A673 (cell line): Measurements from ENCODE around the gene S100A4.

Source experiments
- CTCF ChIP-seq: fragments of 300-800, 200-600 bp; sonication (generic); conservative IDR thresholded peaks from 2 replicates; pipeline ENCODE4 v1.5.1; 2017; ENCODE audit warnings: low read depth, mild to moderate bottlenecking, antibody characterized with exemption, low read length, moderate library complexity, mixed read lengths
- EZH2 ChIP-seq: fragments of 200-600 bp; sonication (generic); IDR thresholded peaks from 2 replicates; pipeline ENCODE4 v1.6.1; 2017; ENCODE audit warnings: borderline replicate concordance, low read depth, mild to moderate bottlenecking, mixed read lengths, antibody characterized with exemption, low read length; ENCODE audit not compliant: poor library complexity, severe bottlenecking

GRCh38 chr1:153572569-153573015 lies 27.0 kb upstream of the S100A4 start:
- TF ChIP-seq CTCF (peak; percentile 62), EZH2 (no peak)
